SK-MEL-5 (cell line): Measurements from ENCODE around the gene LCOR. TPM values are rescaled to one million over a fixed set of nuclear protein-coding genes. Genes with fewer than 3 reads are reported as not detected.

Experiments
- small RNA-seq, 2 experiments: library from RNA; depleted of rRNA; stranded (forward); fragments of <200 nt; gene quantifications; one replicate each; pipeline ENCODE3, GENCODE V24; 2014
- total RNA-seq: library from RNA; depleted of rRNA; stranded (reverse); fragments of >200 nt; shearing (Covaris generic); gene quantifications from 2 replicates; pipeline ENCODE4 v1.2.3, GENCODE V29; 2014; rRNA removed

LCOR gene
- total RNA-seq, 1 experiment from 2014 or later = 9.5 TPM

Small RNA genes within 50 kb of the gene (small RNA-seq; reads per million reads assigned to genes)
- gene HMGN2P35 (0 reads per million in 2 experiments), gene MIR607 (0 to 0.53 reads per million in 2 experiments)

Other genes starting within 250 kb of the LCOR start
- 47.1 and 54.6 TPM in 2 replicates for gene TM9SF3, start 245.3 kb upstream of the LCOR start, total RNA-seq
- 0.13 and 0.32 TPM in 2 replicates for gene PIK3AP1, start 111.8 kb upstream of the LCOR start, total RNA-seq